Liver (tissue), 9 donors: ENCODE measurements around the gene GALNT6. TPM values are rescaled to one million over a fixed set of nuclear protein-coding genes. Genes with fewer than 3 reads are reported as not detected.

Experiments used
- DNase-seq: peaks from one replicate; pipeline ENCODE4 v3.0.0-alpha.2; 2017; ENCODE audit warnings: low spot score
- H3K27ac ChIP-seq, 2 donors: one replicate each; pipeline ENCODE4 v1.7.0; 2013; ENCODE audit warnings: inconsistent platforms in 2 of 2, low read length in 2 of 2, control low read depth in 1 of 2, low read depth in 1 of 2, mild to moderate bottlenecking in 1 of 2
- H3K27me3 ChIP-seq, 4 donors: one replicate each; pipeline versions ENCODE4 v1.6.1 to v1.7.0; 2013; ENCODE audit warnings: low read length in 3 of 4, inconsistent platforms in 1 of 4, mild to moderate bottlenecking in 1 of 4, moderate library complexity in 1 of 4; ENCODE audit not compliant: control insufficient read depth in 4 of 4, insufficient read depth in 4 of 4
- H3K36me3 ChIP-seq, 4 donors: one replicate each; pipeline versions ENCODE4 v1.6.1 to v1.7.0; 2013; ENCODE audit warnings: low read length in 3 of 4, mild to moderate bottlenecking in 3 of 4, low read depth in 1 of 4, moderate library complexity in 1 of 4; ENCODE audit not compliant: control insufficient read depth in 4 of 4, insufficient read depth in 3 of 4
- H3K4me1 ChIP-seq, 4 donors: one replicate each; pipeline versions ENCODE4 v1.6.1 to v1.7.0; 2013; ENCODE audit warnings: low read length in 3 of 4, mild to moderate bottlenecking in 3 of 4, moderate library complexity in 1 of 4; ENCODE audit not compliant: control insufficient read depth in 4 of 4, insufficient read depth in 4 of 4
- H3K4me3 ChIP-seq, 3 donors: one replicate each; pipeline versions ENCODE4 v1.6.1 to v1.7.0; 2013; ENCODE audit warnings: low read length in 3 of 3, control low read depth in 1 of 3, low read depth in 1 of 3, mild to moderate bottlenecking in 1 of 3
- H3K9ac ChIP-seq, 2 donors: one replicate each; pipeline ENCODE4 v1.7.0; 2013; ENCODE audit warnings: low read length in 2 of 2, mild to moderate bottlenecking in 2 of 2, moderate library complexity in 2 of 2, control low read depth in 1 of 2, low read depth in 1 of 2
- H3K9me3 ChIP-seq, 4 donors: one replicate each; pipeline versions ENCODE4 v1.6.1 to v1.7.0; 2013; ENCODE audit warnings: low read length in 3 of 4; ENCODE audit not compliant: control insufficient read depth in 4 of 4
- ATF3 ChIP-seq: IDR thresholded peaks from 2 replicates; pipeline ENCODE4 v1.6.1; 2016; ENCODE audit warnings: antibody characterized with exemption
- EGR1 ChIP-seq, 2 donors: IDR thresholded peaks; 2 replicates each; pipeline ENCODE4 v1.6.1; 2016 to 2018; ENCODE audit warnings: antibody characterized with exemption in 2 of 2, low read depth in 2 of 2
- FOXA1 ChIP-seq: IDR thresholded peaks from 2 replicates; pipeline ENCODE4 v1.6.1; 2016; ENCODE audit warnings: antibody characterized with exemption
- GABPA ChIP-seq, 2 donors: IDR thresholded peaks in 1 of 2; conservative IDR thresholded peaks in 1 of 2; 2 replicates each; pipeline ENCODE4 v1.6.1; 2016; ENCODE audit warnings: antibody characterized with exemption in 2 of 2, mild to moderate bottlenecking in 1 of 2, moderate library complexity in 1 of 2
- HNF4A ChIP-seq, 2 donors: conservative IDR thresholded peaks; 2 replicates each; pipeline ENCODE4 v1.6.1; 2016; ENCODE audit warnings: antibody characterized with exemption in 2 of 2, mild to moderate bottlenecking in 2 of 2
- HNF4G ChIP-seq: IDR thresholded peaks from 2 replicates; pipeline ENCODE4 v1.6.1; 2016; ENCODE audit warnings: antibody characterized with exemption
- JUND ChIP-seq, 2 donors: IDR thresholded peaks; 2 replicates each; pipeline ENCODE4 v1.6.1; 2016; ENCODE audit warnings: antibody characterized with exemption in 2 of 2
- MAX ChIP-seq: IDR thresholded peaks from 2 replicates; pipeline ENCODE4 v1.6.1; 2016; ENCODE audit warnings: antibody characterized with exemption
- RAD21 ChIP-seq, 2 donors: IDR thresholded peaks; 2 replicates each; pipeline ENCODE4 v1.6.1; 2016; ENCODE audit warnings: antibody characterized with exemption in 2 of 2, mild to moderate bottlenecking in 2 of 2
- REST ChIP-seq: IDR thresholded peaks from 2 replicates; pipeline ENCODE4 v1.6.1; 2016; ENCODE audit warnings: antibody characterized with exemption, mild to moderate bottlenecking
- SP1 ChIP-seq: IDR thresholded peaks from 2 replicates; pipeline ENCODE4 v1.6.1; 2018; ENCODE audit warnings: antibody characterized with exemption, mild to moderate bottlenecking
- TAF1 ChIP-seq: conservative IDR thresholded peaks from 2 replicates; pipeline ENCODE4 v1.6.1; 2016; ENCODE audit warnings: antibody characterized with exemption, mild to moderate bottlenecking
- YY1 ChIP-seq: IDR thresholded peaks from 2 replicates; pipeline ENCODE4 v1.6.1; 2016; ENCODE audit warnings: antibody characterized with exemption, mild to moderate bottlenecking
- WGBS: extraction: QIAGEN DNeasy Blood & Tissue Kit; methylation state at CpG from one replicate; pipeline ENCODE4 v1.1.7; 2013; 5-methylcytosine and 5-hydroxymethylcytosine counted together
- polyA plus RNA-seq, 2 donors: library from polyadenylated mRNA; stranded (reverse) in 1 of 2; unstranded in 1 of 2; fragments of 200-250 nt in 1 of 2; fragments of >200 nt in 1 of 2; fragmentation: Nextera tagmentation in 1 of 2; extraction: Ambion mirVana in 1 of 2; gene quantifications; one replicate each; pipeline versions ENCODE4 v1.2.1 to v1.2.3, GENCODE V29; 2013 to 2015
- total RNA-seq, 2 donors: library from RNA; depleted of rRNA; stranded (reverse); fragments of >200 nt; gene quantifications; one replicate each; pipeline ENCODE4 v1.2.3, GENCODE V29; 2014
- TF ChIP-seq, protein P1 (sequence below): fragments of 150-350 bp; IDR thresholded peaks from 2 replicates; pipeline ENCODE4 v1.5.1; 2017; ENCODE audit warnings: improper control_type of control experiment, low read depth, low read length; ENCODE audit not compliant: missing input control
- donor health status: healthy.
- donor health status: healthy.
- donor health status: healthy.
- donor health status: healthy.
- donor health status: healthy.

GALNT6 gene
- total and polyA plus RNA-seq, 4 donors: 0.40 to 24.1 (median 1.2) TPM

DNA sequence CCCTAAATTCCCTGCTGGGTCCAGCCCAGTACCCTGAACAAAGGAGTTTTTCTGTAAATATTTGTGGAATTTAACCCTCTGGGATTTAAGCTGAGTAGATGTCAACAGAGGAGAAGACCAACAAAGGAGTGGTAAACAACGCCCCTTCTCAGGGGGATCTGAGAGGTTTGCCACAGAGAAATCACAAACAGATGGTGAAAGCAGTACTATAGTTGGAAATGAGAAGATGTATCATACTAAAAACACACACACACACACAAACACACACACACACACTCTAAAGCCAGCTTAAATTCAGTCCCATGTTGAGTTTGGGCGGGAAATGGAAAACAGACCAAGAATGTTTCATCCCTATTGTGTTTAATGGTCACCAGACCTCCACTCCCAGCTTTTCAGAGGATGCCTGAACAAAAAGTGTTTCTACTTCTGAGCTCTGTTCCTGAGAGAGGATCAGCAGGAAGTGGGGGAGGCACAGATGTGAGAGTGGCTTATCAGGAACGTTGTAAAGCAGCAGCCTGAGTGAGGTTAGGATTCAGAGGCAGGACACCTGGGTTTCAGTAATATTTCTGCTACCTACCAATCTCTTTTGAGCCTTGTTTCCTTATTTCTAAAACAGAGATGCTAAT, 70.4 kb downstream of the GALNT6 start:
- H3K27me3 ChIP-seq: no peaks in the 10 kb centered on the region
- no peaks in the 10 kb centered on the region for H3K9me3 ChIP-seq
- DNase-seq: no peak
- WGBS: 28% methylated on average over 3 of the region's 3 CpGs
- no peak for TF ChIP-seq JUND (IDR thresholded peaks at IDR 0.05)
- TF ChIP-seq REST: no peak
- no peak for TF ChIP-seq MAX
- TF ChIP-seq EGR1 (IDR thresholded peaks at IDR 0.05; ENCODE audit: low read depth in 2 of 2): no peak
- TF ChIP-seq TAF1: no peak
- TF ChIP-seq GABPA (IDR thresholded peaks at IDR 0.05 in 1 of 2, conservative IDR thresholded peaks at IDR 0.05 in 1 of 2): no peak
- no peak for TF ChIP-seq HNF4G
- TF ChIP-seq FOXA1: no peak
- TF ChIP-seq SP1: no peak
- H3K4me1 ChIP-seq: no peaks in the 10 kb centered on the region
- H3K9ac ChIP-seq: peak overlapping the region in 1 of 2 donors; percentile 13
- no peak overlapping the region for H3K27ac ChIP-seq
- H3K4me3 ChIP-seq: no peak overlapping the region
- no peaks in the 10 kb centered on the region for H3K36me3 ChIP-seq

DNA sequence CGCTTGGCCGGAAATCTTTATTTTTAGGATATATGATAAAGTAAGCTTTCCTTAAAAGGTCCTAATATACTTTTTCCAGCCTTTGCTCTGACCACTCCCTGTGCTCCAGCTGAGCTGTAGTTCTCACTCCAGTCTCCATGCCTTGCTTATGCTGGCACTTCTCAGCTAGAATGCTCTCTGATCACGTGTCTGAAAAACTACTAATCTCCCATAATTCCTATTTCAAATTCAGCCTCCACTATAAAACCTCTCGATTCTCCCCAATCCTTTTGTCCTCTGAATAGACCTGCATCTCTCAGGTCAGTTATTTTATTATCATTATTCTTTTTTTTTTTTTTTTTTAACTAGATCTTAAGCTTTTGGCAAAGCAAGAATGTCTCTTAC, 70.9 kb downstream of the GALNT6 start:
- 70% methylated on average over 4 of the region's 4 CpGs for WGBS
- TF ChIP-seq YY1: no peak
- no peak for TF ChIP-seq EGR1 (IDR thresholded peaks at IDR 0.05; ENCODE audit: low read depth in 2 of 2)
- TF ChIP-seq MAX: no peak
- TF ChIP-seq REST: no peak
- no peak for TF ChIP-seq RAD21 (IDR thresholded peaks at IDR 0.05)
- TF ChIP-seq, protein P1, sequence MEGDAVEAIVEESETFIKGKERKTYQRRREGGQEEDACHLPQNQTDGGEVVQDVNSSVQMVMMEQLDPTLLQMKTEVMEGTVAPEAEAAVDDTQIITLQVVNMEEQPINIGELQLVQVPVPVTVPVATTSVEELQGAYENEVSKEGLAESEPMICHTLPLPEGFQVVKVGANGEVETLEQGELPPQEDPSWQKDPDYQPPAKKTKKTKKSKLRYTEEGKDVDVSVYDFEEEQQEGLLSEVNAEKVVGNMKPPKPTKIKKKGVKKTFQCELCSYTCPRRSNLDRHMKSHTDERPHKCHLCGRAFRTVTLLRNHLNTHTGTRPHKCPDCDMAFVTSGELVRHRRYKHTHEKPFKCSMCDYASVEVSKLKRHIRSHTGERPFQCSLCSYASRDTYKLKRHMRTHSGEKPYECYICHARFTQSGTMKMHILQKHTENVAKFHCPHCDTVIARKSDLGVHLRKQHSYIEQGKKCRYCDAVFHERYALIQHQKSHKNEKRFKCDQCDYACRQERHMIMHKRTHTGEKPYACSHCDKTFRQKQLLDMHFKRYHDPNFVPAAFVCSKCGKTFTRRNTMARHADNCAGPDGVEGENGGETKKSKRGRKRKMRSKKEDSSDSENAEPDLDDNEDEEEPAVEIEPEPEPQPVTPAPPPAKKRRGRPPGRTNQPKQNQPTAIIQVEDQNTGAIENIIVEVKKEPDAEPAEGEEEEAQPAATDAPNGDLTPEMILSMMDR: no peak
- TF ChIP-seq ATF3: no peak
- TF ChIP-seq HNF4G: no peak
- TF ChIP-seq HNF4A (conservative IDR thresholded peaks at IDR 0.05): no peak
- Histone ChIP-seq H3K9me3 (no peaks in the 10 kb centered on the region), H3K36me3 (no peaks in the 10 kb centered on the region), H3K4me1 (no peaks in the 10 kb centered on the region), H3K4me3 (no peak overlapping the region), H3K27ac (no peak overlapping the region), H3K9ac (no peak overlapping the region), H3K27me3 (no peaks in the 10 kb centered on the region)
- DNase-seq: no peak
